Choroid plexus epithelial cell (primary cell): Measurements from ENCODE around the gene DPP6.

Experiments
- DNase-seq: peaks from one replicate; pipeline ENCODE4 v3.0.0-alpha.2; 2010; ENCODE audit warnings: low read depth
- H3K4me3 ChIP-seq: 2 replicates; pipeline ENCODE4 v1.5.1; 2011; ENCODE audit warnings: low read depth, mild to moderate bottlenecking, control low read depth, low read length, moderate library complexity
- CTCF ChIP-seq: conservative IDR thresholded peaks from 2 replicates; pipeline ENCODE4 v1.5.1; 2011; ENCODE audit warnings: low read depth, mild to moderate bottlenecking, control low read depth, inconsistent platforms, low read length, moderate library complexity

Gene DPP6

GRCh38 chr7:154912871-154913637 is 860.9 kb downstream of the DPP6 start:
- H3K4me3 ChIP-seq, result no peak overlapping the region
- TF ChIP-seq CTCF, result no peak
- no peak for DNase-seq

- peak; percentile 91 for TF ChIP-seq CTCF
- DNase-seq, result peak; percentile 78
- peak overlapping the region; percentile 42 for H3K4me3 ChIP-seq
These were observed 861.6 kb downstream of the DPP6 start for GRCh38 chr7:154913638-154914307.

GRCh38 chr7:154914308-154914995 is 862.3 kb downstream of the DPP6 start:
- TF ChIP-seq CTCF, result no peak
- DNase-seq, result no peak
- H3K4me3 ChIP-seq, result no peak overlapping the region

GRCh38 chr7:154914996-154915380 is 862.8 kb downstream of the DPP6 start:
- no peak for TF ChIP-seq CTCF
- DNase-seq, result no peak
- H3K4me3 ChIP-seq, result no peak overlapping the region

- TF ChIP-seq CTCF, result no peak
- DNase-seq, result no peak
- no peak overlapping the region for H3K4me3 ChIP-seq
These were observed 863.4 kb downstream of the DPP6 start for GRCh38 chr7:154915600-154915999.

GRCh38 chr7:154916381-154916780 is 864.2 kb downstream of the DPP6 start:
- no peak overlapping the region for H3K4me3 ChIP-seq
- no peak for DNase-seq
- TF ChIP-seq CTCF, result no peak
